Activated naive CD8-positive, alpha-beta T cell treated with anti-CD3 and anti-CD28 coated beads, Interleukin-2, amount 10 ng/mL, durations not matched to agents 7 days and 5 days (primary cell): ENCODE results near the gene HDLBP. TPM values are rescaled to one million over a fixed set of nuclear protein-coding genes. Genes with fewer than 3 reads are reported as not detected.

Experiments
- ATAC-seq: fragments of 150-1000 bp; cut with Tn5 transposase; one replicate; pipeline ENCODE4 v1.10.0; 2021; ENCODE audit warnings: low read depth, moderate library complexity
- POLR2A ChIA-PET: fragments of 350-600 bp; sonication (Branson Sonifier 250); formaldehyde crosslinking; loops from one replicate; lab custom pipeline; 2021; ENCODE audit warnings: antibody characterized with exemption; lab: Charles Lee
- DNase-seq: peaks from one replicate; pipeline ENCODE4 v3.0.0; 2021
- H3K27ac Mint-ChIP-seq: one replicate; pipeline ENCODE4 v1.8.0; 2022; ENCODE audit warnings: mild to moderate bottlenecking, mixed read lengths
- H3K27me3 Mint-ChIP-seq: one replicate; pipeline ENCODE4 v1.8.0; 2022; ENCODE audit warnings: mild to moderate bottlenecking, moderate library complexity, mixed read lengths
- H3K36me3 Mint-ChIP-seq: one replicate; pipeline ENCODE4 v1.8.0; 2021; ENCODE audit warnings: mild to moderate bottlenecking, mixed read lengths
- H3K4me1 Mint-ChIP-seq: one replicate; pipeline ENCODE4 v1.8.0; 2021; ENCODE audit warnings: mixed read lengths
- H3K4me3 Mint-ChIP-seq: one replicate; pipeline ENCODE4 v1.8.0; 2022; ENCODE audit warnings: mild to moderate bottlenecking, moderate library complexity, mixed read lengths
- H3K9me3 Mint-ChIP-seq: one replicate; pipeline ENCODE4 v1.8.0; 2021; ENCODE audit warnings: mixed read lengths
- total RNA-seq, 2 experiments: library from RNA; stranded (reverse); gene quantifications; one replicate each; pipeline ENCODE4 v1.2.3, GENCODE V29; 2021

Gene HDLBP
- total RNA-seq, 2 experiments from 2014 or later: 158 TPM

DNA sequence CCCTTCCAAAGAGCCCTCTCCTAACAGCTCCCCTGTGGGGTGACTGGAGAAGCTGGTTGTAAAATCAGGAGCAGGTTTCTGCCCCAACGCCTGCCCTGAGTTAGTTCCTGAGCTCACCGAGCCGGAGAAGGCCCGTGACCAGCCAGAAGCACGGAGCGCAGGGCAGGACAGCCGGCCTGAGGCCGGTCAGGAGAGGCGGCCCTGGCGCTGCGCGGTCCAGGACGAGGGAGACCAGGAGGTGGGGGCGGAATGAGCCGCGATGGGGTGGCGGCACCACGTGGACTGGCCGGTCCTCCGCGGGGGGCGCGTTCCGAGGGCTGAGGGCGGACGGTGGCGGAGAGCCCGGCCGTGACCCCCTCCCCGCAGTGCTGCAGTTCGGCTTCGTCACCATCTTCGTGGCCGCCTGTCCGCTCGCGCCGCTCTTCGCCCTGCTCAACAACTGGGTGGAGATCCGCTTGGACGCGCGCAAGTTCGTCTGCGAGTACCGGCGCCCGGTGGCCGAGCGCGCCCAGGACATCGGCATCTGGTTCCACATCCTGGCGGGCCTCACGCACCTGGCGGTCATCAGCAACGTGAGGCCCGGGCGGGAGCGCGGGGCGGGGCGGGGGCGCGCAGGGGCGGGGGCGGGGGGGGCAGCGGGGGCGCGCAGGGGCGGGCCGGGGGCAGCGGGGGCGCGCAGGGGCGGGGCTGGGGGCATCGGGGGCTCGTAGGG, 98.0 kb downstream of the HDLBP start:
- H3K9me3 Mint-ChIP-seq: no peaks in the 10 kb centered on the region
- peak; percentile 65 for DNase-seq
- H3K36me3 Mint-ChIP-seq: no peaks in the 10 kb centered on the region
- peaks cover 25% of the 10 kb centered on the region for H3K27me3 Mint-ChIP-seq
- ATAC-seq: peak; percentile 34
- peak overlapping the region; percentile 42 for H3K27ac Mint-ChIP-seq
- peaks cover 9% of the 10 kb centered on the region for H3K4me1 Mint-ChIP-seq
- POLR2A ChIA-PET: no interaction called here
- H3K4me3 Mint-ChIP-seq: peak overlapping the region; percentile 73

DNA sequence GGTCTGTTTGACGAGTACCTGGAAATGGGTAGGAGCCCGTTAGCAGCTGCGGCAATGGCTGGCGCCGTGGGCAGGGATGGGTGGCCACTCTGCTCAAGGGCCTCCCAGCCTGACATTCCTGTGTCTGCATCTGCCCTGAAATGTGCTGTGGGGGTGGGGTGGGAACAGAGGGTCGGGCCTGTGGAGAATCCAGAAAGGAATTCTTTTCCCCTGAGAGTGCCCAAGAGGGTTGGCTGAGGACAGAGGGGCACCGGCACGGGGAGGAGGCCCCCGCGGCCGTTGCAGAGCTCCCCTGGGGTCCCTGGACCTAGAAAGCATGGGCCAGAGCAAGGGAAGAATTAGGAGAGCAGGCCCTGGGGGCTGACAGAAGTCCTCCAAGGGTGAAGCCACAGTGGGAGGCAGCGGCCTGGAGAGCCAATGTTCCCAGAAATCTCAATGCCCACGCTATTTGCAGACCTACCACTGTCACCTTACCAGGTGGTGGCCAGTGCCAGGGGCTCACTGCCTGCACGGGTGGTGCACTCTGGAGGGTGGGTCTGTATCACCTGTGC, 99.2 kb downstream of the HDLBP start:
- H3K4me3 Mint-ChIP-seq: peak overlapping the region; percentile 52
- H3K36me3 Mint-ChIP-seq: no peaks in the 10 kb centered on the region
- no peaks in the 10 kb centered on the region for H3K9me3 Mint-ChIP-seq
- no peak for ATAC-seq
- DNase-seq: no peak
- H3K27ac Mint-ChIP-seq: no peak overlapping the region
- POLR2A ChIA-PET: no interaction called here
- H3K4me1 Mint-ChIP-seq: peaks cover 10% of the 10 kb centered on the region
- peaks cover 25% of the 10 kb centered on the region for H3K27me3 Mint-ChIP-seq

DNA sequence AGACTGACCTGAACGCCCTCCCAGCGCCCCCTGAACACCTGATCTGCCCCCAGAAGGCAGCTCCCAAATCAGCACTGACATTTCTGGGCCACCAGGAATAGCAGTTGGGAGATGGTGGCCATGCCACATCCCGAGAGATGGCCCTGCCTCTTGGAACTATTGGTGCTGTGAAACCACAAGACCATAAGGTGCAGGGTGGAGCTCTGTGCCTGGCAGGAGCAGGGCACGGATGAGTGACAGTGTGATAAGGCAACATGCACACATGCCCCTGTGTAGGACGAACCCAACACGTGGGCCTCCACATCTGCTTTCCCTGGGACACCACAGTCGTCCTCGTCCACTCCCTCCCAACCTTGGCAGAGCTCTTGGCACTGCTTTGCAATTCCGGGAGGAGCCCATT, 100.1 kb downstream of the HDLBP start:
- ATAC-seq: no peak
- POLR2A ChIA-PET: no interaction called here

DNA sequence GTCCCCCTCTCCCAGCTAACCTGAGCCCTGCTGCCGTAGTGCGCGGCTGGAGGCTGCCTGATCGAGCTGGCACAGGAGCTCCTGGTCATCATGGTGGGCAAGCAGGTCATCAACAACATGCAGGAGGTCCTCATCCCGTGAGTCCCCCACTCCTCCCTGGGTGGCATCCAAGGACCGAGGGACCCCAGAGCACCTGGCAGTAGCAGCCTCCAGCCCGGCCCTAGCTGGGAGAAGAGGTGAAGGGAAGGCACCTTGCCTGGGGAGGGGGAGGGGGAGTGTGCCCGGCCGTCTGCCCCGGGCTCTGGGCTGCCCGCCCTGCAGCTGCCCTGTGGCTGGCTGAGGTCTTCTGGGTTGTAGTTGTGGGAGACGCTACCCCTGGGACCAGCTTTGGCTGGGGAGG, 100.7 kb downstream of the HDLBP start:
- Mint-ChIP-seq H3K4me1 (peaks cover 10% of the 10 kb centered on the region), H3K36me3 (no peaks in the 10 kb centered on the region), H3K4me3 (no peak overlapping the region), H3K9me3 (no peaks in the 10 kb centered on the region), H3K27me3 (peaks cover 19% of the 10 kb centered on the region), H3K27ac (no peak overlapping the region)
- ATAC-seq: no peak
- DNase-seq: no peak
- POLR2A ChIA-PET: no interaction called here

More for the DNA sequence above, 100.1 kb downstream of the HDLBP start:
- Mint-ChIP-seq H3K9me3 (no peaks in the 10 kb centered on the region), H3K27ac (no peak overlapping the region), H3K36me3 (no peaks in the 10 kb centered on the region), H3K4me1 (peaks cover 10% of the 10 kb centered on the region), H3K4me3 (no peak overlapping the region), H3K27me3 (peaks cover 25% of the 10 kb centered on the region)
- no peak for DNase-seq

DNA sequence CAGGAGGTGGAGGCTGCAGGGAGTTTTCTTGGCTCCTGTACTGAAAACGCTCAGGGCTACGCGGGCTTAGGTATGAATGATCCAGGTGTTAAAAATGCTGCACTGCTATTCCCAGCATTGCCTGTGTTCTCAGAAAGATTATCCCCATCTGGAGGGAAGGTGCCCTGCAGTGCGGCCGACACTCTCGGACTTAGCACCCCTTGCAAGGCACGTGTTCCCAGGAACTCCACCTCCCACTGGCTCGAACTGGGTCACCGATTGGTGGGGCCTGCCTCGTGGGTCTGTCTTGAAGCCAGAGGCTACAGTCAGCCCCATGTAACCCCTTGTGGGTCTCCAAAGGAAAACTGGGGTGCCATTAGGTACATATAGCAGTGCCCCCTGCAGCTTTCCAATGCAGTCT, 101.3 kb downstream of the HDLBP start:
- Mint-ChIP-seq H3K9me3 (no peaks in the 10 kb centered on the region), H3K4me1 (peaks cover 10% of the 10 kb centered on the region), H3K27ac (no peak overlapping the region), H3K4me3 (no peak overlapping the region), H3K27me3 (peaks cover 14% of the 10 kb centered on the region), H3K36me3 (no peaks in the 10 kb centered on the region)
- DNase-seq: no peak
- no peak for ATAC-seq
- POLR2A ChIA-PET: no interaction called here

DNA sequence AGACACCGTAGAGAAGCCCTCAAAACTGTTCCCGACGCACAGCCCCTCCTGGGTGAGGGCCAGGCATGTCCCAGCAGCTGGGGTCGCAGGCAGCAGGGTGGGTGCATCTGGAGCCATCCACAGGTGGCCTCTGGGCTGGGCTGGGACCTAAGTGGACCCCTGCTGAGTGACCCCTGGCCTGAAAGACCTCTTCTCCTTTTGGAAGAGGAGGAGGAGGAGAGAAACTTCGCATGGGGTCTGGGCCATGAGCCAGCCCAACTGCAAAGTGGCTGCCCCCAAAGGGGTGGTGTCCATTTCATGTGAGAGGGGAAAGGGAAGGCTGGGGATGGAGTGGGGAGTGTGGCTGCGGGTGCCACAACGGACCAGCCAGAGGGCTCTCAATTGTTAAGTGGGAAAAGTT, 101.9 kb downstream of the HDLBP start:
- Mint-ChIP-seq H3K36me3 (no peaks in the 10 kb centered on the region), H3K4me1 (peaks cover 4% of the 10 kb centered on the region), H3K27me3 (peaks cover 8% of the 10 kb centered on the region), H3K9me3 (no peaks in the 10 kb centered on the region), H3K4me3 (no peak overlapping the region), H3K27ac (no peak overlapping the region)
- POLR2A ChIA-PET: no interaction called here
- DNase-seq (no peak), ATAC-seq (no peak)

DNA sequence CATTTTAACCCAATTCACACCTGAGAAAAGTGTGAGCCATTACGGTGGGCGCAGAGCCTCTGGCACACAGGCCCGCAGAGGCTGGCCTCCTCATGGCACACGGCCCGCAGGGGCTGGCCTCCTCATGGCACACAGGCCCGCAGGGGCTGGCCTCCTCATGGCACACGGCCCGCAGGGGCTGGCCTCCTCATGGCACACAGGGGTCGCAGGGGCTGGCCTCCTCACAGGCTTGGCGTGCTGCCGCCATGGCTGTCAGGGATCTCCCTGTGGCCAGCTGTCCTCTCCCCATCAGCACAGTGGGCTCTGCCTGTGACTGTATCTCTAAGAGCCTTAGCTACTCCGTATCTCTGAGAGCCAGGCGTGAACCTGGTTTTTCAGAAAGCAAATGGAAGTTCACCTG, 102.4 kb downstream of the HDLBP start:
- POLR2A ChIA-PET: no interaction called here
- no peak overlapping the region for H3K27ac Mint-ChIP-seq

DNA sequence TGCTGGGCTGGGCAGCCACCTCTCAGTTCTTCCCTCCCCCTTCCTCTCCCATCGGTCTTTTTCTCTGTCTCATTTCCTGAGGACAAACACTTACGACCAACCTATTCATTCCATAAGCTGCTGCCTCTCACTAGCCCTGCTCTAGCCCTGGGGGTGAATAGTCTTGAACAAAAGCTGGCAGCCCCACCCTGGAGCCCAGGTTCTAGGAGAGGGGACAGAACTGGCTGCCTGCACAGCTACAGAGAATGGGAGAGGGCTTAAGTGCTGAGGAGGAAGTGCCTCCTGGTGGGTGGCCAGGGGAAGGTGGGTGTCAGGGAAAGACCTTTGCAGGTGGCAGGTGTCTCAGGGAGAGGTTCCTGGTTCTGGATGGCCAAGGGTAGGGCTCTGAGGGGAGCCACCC, 104.2 kb downstream of the HDLBP start:
- no peak for DNase-seq
- peaks cover 1% of the 10 kb centered on the region for H3K4me1 Mint-ChIP-seq
- no peaks in the 10 kb centered on the region for H3K36me3 Mint-ChIP-seq
- ATAC-seq: no peak
- POLR2A ChIA-PET: no interaction called here
- H3K27me3 Mint-ChIP-seq: peaks cover 2% of the 10 kb centered on the region
- H3K27ac Mint-ChIP-seq: no peak overlapping the region
- no peaks in the 10 kb centered on the region for H3K9me3 Mint-ChIP-seq
- no peak overlapping the region for H3K4me3 Mint-ChIP-seq

More for the DNA sequence above, 102.4 kb downstream of the HDLBP start:
- Mint-ChIP-seq H3K27me3 (peaks cover 6% of the 10 kb centered on the region), H3K4me3 (no peak overlapping the region), H3K36me3 (no peaks in the 10 kb centered on the region), H3K9me3 (no peaks in the 10 kb centered on the region), H3K4me1 (peaks cover 3% of the 10 kb centered on the region)
- DNase-seq (no peak), ATAC-seq (no peak)

DNA sequence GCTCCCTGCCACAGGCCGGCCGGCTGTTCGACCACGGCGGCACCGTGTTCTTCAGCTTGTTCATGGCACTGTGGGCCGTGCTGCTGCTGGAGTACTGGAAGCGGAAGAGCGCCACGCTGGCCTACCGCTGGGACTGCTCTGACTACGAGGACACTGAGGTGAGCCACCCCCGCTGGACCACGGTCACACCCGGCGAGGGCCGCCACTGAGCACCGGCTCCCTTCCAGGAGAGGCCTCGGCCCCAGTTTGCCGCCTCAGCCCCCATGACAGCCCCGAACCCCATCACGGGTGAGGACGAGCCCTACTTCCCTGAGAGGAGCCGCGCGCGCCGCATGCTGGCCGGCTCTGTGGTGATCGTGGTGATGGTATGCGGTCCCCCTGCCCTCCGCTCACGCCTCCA, 106.2 kb downstream of the HDLBP start:
- POLR2A ChIA-PET: no interaction called here
- H3K27ac Mint-ChIP-seq: no peak overlapping the region
- H3K27me3 Mint-ChIP-seq: peaks cover under 1% of the 10 kb centered on the region
- DNase-seq (no peak), ATAC-seq (no peak)
- peaks cover 1% of the 10 kb centered on the region for H3K4me1 Mint-ChIP-seq
- H3K4me3 Mint-ChIP-seq: no peak overlapping the region
- no peaks in the 10 kb centered on the region for H3K9me3 Mint-ChIP-seq
- no peaks in the 10 kb centered on the region for H3K36me3 Mint-ChIP-seq

DNA sequence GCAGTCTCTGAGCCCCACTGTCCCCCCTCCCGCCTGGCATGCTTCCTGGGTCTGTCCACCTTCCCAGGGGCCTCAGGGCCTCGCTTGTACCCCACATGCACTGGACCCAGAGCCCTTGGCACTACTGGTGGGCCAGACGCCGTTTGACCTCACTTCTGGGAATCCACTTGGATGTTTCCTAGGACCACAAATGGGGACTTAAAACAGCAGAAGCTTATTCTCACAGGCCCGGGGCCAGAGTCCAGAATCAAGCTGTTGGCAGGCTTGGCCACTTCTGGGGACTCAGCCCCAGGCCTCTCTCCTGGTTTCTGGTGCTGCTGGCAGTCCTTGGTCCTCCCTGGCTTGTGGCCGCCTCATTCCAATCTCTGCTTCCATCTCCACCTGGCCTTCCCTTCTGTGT, 107.4 kb downstream of the HDLBP start:
- Mint-ChIP-seq H3K4me3 (no peak overlapping the region), H3K27me3 (no peaks in the 10 kb centered on the region), H3K4me1 (peaks cover 1% of the 10 kb centered on the region), H3K27ac (no peak overlapping the region), H3K36me3 (no peaks in the 10 kb centered on the region), H3K9me3 (no peaks in the 10 kb centered on the region)
- DNase-seq: no peak
- no peak for ATAC-seq
- POLR2A ChIA-PET: no interaction called here

DNA sequence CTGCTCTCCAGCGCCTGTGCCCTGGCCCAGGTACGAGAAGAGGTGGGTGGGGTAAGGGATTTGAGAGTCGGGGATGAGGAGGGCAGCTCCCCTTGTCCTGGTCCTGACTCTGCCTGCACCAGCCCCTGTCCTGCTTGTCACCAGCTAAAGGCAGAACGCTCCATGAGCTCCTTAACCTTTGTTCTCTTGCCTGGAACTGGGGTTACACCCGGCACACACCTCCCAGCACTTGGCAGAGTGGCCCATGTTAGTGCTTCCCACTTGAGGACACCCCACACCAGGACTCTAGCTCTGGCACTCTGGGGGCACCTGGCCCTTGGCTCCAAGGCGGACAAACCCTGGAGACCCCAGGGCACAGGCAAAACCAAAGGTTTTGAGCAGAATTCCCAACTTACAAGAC, 107.8 kb downstream of the HDLBP start:
- Mint-ChIP-seq H3K27ac (no peak overlapping the region), H3K9me3 (no peaks in the 10 kb centered on the region), H3K36me3 (no peaks in the 10 kb centered on the region), H3K27me3 (no peaks in the 10 kb centered on the region), H3K4me1 (peaks cover 1% of the 10 kb centered on the region), H3K4me3 (no peak overlapping the region)
- ATAC-seq (no peak), DNase-seq (no peak)
- POLR2A ChIA-PET: no interaction called here

DNA sequence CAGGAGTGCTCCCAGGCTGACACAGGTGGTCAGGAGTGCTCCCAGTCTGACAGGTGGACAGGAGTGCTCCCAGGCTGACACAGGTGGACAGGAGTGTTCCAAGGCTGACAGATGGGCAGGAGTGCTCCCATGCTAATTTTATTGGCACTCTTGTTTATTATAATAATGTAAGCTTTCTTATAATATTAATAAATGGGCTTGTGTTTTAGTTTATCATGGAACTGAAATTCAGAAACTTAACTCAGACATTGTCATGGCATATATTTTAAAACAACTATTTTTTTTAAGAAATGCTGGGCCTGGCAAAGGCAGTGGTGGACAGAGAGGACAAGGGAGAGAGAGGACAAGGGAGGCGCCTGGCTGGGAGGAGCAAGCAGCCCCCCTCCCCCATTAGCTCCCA, 108.3 kb downstream of the HDLBP start:
- H3K27me3 Mint-ChIP-seq: no peaks in the 10 kb centered on the region
- no peak for DNase-seq
- H3K4me1 Mint-ChIP-seq: peaks cover 1% of the 10 kb centered on the region
- ATAC-seq: no peak
- H3K9me3 Mint-ChIP-seq: no peaks in the 10 kb centered on the region
- H3K4me3 Mint-ChIP-seq: no peak overlapping the region
- no peak overlapping the region for H3K27ac Mint-ChIP-seq
- POLR2A ChIA-PET: no interaction called here
- no peaks in the 10 kb centered on the region for H3K36me3 Mint-ChIP-seq

DNA sequence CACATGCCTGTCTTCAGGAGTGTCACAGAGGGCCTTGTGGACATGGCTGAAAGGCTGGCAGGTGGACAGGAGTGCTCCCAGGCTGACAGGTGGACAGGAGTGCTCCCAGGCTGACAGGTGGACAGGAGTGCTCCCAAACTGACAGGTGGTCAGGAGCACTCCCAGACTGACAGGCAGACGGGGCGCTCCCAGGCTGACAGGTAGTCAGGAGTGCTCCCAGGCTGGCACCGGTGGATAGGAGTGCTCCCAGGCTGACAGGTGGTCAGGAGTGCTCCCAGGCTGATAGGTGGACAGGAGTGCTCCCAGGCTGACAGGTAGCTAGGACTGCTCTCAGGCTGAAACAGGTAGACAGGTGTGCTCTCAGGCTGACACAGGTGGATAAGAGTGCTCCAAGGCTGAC, 110.4 kb downstream of the HDLBP start:
- Mint-ChIP-seq H3K27me3 (no peaks in the 10 kb centered on the region), H3K4me1 (no peaks in the 10 kb centered on the region), H3K27ac (no peak overlapping the region), H3K9me3 (no peaks in the 10 kb centered on the region), H3K36me3 (no peaks in the 10 kb centered on the region), H3K4me3 (no peak overlapping the region)
- DNase-seq: no peak
- POLR2A ChIA-PET: no interaction called here
- no peak for ATAC-seq

DNA sequence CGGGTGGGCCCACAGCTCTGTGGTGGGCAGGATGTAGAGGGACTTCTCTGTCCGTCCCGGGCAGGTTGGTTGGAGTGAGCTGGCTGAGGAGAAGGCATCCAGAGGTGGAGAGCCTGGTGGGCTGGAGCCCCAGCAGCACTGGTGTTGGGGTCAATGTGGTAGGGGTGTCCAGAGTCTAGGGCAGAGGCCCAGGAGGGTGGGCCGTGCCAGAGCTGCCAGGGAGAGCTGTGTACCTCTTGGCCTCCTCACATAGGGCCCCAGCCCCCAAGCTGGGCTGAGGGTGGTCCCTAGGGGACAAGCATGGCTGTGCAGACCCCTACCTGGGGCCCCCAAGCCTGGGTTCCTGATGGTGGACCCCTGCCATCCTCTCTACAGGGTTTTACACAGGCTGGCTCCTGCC, 111.0 kb downstream of the HDLBP start:
- no peak for DNase-seq
- Mint-ChIP-seq H3K27ac (no peak overlapping the region), H3K4me3 (no peak overlapping the region)

More for the DNA sequence above, 111.0 kb downstream of the HDLBP start:
- H3K36me3 Mint-ChIP-seq: no peaks in the 10 kb centered on the region
- no peak for ATAC-seq
- H3K4me1 Mint-ChIP-seq: no peaks in the 10 kb centered on the region
- POLR2A ChIA-PET: no interaction called here
- H3K27me3 Mint-ChIP-seq: no peaks in the 10 kb centered on the region
- no peaks in the 10 kb centered on the region for H3K9me3 Mint-ChIP-seq
